Activated naive CD4-positive, alpha-beta T cell treated with anti-CD3 and anti-CD28 coated beads, Interleukin-2, amount 50 U/mL, for 24 hours (primary cell): ENCODE measurements around the gene PRKCQ.
A peak's percentile ranks its signal among the peaks of the same experiment; 100 is the strongest.
"Not testable (repeated sequence)": the region's sequence is repeated elsewhere in the genome, so short reads cannot be mapped to it uniquely, and the experiment has no call there.

Experiments used
- H3K27ac Mint-ChIP-seq: one replicate; pipeline ENCODE4 v1.8.0; 2021; ENCODE audit warnings: mild to moderate bottlenecking, mixed read lengths
- H3K27me3 Mint-ChIP-seq: one replicate; pipeline ENCODE4 v1.8.0; 2021; ENCODE audit warnings: mixed read lengths
- H3K36me3 Mint-ChIP-seq: one replicate; pipeline ENCODE4 v1.8.0; 2021; ENCODE audit warnings: mixed read lengths
- H3K4me1 Mint-ChIP-seq: one replicate; pipeline ENCODE4 v1.8.0; 2021; ENCODE audit warnings: mixed read lengths
- H3K4me3 Mint-ChIP-seq: one replicate; pipeline ENCODE4 v1.8.0; 2021; ENCODE audit warnings: mild to moderate bottlenecking, mixed read lengths
- H3K9me3 Mint-ChIP-seq: one replicate; pipeline ENCODE4 v1.8.0; 2021; ENCODE audit warnings: mixed read lengths

The PRKCQ gene

DNA sequence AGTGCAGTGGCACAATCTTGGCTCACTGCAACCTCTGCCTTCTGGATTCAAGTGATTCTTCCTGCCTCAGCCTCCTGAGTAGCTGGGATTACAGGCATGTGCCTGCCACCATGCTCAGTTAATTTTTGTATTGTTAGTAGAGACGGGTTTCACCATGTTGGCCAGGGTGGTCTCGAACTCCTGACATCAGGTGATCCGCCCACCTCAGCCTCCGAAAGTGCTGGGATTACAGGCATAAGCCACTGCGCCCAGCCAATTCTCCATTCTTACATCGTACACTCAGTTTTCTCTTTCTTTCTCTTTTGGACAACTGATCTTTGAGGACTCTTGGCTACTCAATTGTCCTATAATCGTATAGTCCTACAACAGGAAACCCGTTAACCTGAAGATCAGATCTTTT, 2.8 kb upstream of the PRKCQ start:
- not testable (repeated sequence) for H3K9me3 Mint-ChIP-seq, H3K27me3 Mint-ChIP-seq
- H3K36me3 Mint-ChIP-seq: peaks cover 22% of the 10 kb centered on the region
- H3K4me1 Mint-ChIP-seq: peaks cover 68% of the 10 kb centered on the region
- H3K27ac Mint-ChIP-seq: peak overlapping the region; percentile 100
- H3K4me3 Mint-ChIP-seq: peak overlapping the region; percentile 97

GRCh38 chr10:6582298-6582697, 2.2 kb upstream of the PRKCQ start:
- peaks cover 22% of the 10 kb centered on the region for H3K36me3 Mint-ChIP-seq
- peak overlapping the region; percentile 97 for H3K4me3 Mint-ChIP-seq

DNA sequence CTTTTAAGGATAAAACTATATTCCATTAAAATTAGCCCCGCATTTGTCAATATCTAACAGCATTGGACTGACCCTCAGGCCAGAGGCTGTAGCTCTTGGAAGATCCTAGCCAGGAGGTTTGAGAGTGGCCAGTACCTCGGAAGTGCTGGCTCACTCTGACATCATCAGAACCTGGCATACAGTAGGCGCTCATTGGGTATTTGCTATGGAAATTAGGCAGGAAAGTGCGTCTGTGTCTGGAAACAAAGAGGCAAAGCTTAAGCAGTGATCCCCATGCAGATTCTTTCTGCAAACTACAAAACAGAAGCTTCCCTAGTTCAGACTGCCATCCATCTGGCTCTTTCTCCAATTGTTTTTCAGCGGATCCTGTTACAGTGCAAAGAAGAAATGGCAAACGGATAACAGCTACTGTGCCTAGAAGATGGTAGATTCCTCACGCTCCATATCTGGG, 1.7 kb upstream of the PRKCQ start:
- Mint-ChIP-seq H3K4me3 (peak overlapping the region; percentile 97), H3K4me1 (peaks cover 68% of the 10 kb centered on the region), H3K9me3 (no peaks in the 10 kb centered on the region), H3K27ac (peak overlapping the region; percentile 100), H3K36me3 (peaks cover 22% of the 10 kb centered on the region), H3K27me3 (no peaks in the 10 kb centered on the region)

More at GRCh38 chr10:6582298-6582697, 2.2 kb upstream of the PRKCQ start:
- no peaks in the 10 kb centered on the region for H3K9me3 Mint-ChIP-seq
- peak overlapping the region; percentile 100 for H3K27ac Mint-ChIP-seq
- H3K4me1 Mint-ChIP-seq: peaks cover 70% of the 10 kb centered on the region
- no peaks in the 10 kb centered on the region for H3K27me3 Mint-ChIP-seq

DNA sequence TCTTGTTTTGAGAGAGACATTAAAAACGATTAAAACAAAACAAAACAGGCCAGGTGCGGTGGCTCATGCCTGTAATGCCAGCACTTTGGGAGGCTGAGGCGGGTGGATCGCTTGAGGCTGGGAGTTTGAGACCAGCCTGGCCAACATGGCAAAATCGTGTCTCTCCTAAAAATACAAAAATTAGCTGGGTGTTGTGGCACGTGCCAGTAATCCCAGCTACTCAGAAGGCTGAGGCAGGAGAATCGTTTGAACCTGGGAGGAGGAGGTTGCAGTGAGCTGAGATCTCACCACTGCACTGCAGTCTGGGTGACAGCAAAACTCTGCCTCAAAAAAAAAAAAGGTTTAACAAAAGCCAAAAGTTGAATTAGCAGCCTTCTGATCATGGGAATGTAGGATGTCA, 1.1 kb upstream of the PRKCQ start:
- peak overlapping the region; percentile 97 for H3K4me3 Mint-ChIP-seq
- H3K36me3 Mint-ChIP-seq: peaks cover 20% of the 10 kb centered on the region
- H3K9me3 Mint-ChIP-seq, H3K27me3 Mint-ChIP-seq: not testable (repeated sequence)
- peaks cover 66% of the 10 kb centered on the region for H3K4me1 Mint-ChIP-seq
- peak overlapping the region; percentile 100 for H3K27ac Mint-ChIP-seq

GRCh38 chr10:6580279-6581029, 378 bp upstream of the PRKCQ start:
- no peaks in the 10 kb centered on the region for H3K27me3 Mint-ChIP-seq
- peak overlapping the region; percentile 97 for H3K4me3 Mint-ChIP-seq
- peaks cover 17% of the 10 kb centered on the region for H3K36me3 Mint-ChIP-seq
- H3K9me3 Mint-ChIP-seq: no peaks in the 10 kb centered on the region
- H3K4me1 Mint-ChIP-seq: peaks cover 67% of the 10 kb centered on the region
- peak overlapping the region; percentile 100 for H3K27ac Mint-ChIP-seq

GRCh38 chr10:6579183-6579903, 733 bp downstream of the PRKCQ start:
- no peaks in the 10 kb centered on the region for H3K9me3 Mint-ChIP-seq
- peak overlapping the region; percentile 92 for H3K4me3 Mint-ChIP-seq
- H3K27me3 Mint-ChIP-seq: no peaks in the 10 kb centered on the region
- peak overlapping the region; percentile 95 for H3K27ac Mint-ChIP-seq
- H3K4me1 Mint-ChIP-seq: peaks cover 69% of the 10 kb centered on the region
- peaks cover 15% of the 10 kb centered on the region for H3K36me3 Mint-ChIP-seq

- Mint-ChIP-seq H3K27ac (peak overlapping the region; percentile 95), H3K36me3 (peaks cover 11% of the 10 kb centered on the region)
Measured at GRCh38 chr10:6578795-6579182, 1.3 kb downstream of the PRKCQ start.

DNA sequence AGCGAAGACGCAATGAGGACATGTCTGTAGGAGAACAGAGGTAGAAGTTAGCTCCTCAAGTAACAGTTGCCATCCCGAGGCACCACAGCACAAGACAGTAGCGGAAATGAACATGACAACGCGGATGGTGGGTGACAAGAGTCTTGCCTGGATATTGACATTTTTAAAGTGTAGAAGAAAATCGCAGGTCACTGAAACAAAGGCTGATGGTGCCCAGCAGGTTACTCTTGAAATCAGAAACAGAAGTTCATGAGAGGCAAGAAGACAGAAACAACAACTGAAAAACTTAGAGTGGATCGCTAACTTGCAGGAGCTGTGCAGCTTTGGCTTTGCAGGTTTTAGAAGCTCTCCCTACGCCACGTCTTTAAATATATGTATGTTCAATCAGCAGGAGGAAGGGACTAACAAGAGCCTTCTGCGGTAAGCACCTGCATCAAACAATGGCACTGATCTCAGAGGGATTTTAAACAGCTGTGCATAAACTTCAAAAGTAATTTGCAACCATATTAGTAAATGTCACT, 1.8 kb downstream of the PRKCQ start:
- peak overlapping the region; percentile 92 for H3K4me3 Mint-ChIP-seq
- no peaks in the 10 kb centered on the region for H3K27me3 Mint-ChIP-seq
- no peaks in the 10 kb centered on the region for H3K9me3 Mint-ChIP-seq
- peak overlapping the region; percentile 95 for H3K27ac Mint-ChIP-seq
- peaks cover 70% of the 10 kb centered on the region for H3K4me1 Mint-ChIP-seq
- peaks cover 7% of the 10 kb centered on the region for H3K36me3 Mint-ChIP-seq

More at GRCh38 chr10:6578795-6579182, 1.3 kb downstream of the PRKCQ start:
- peak overlapping the region; percentile 92 for H3K4me3 Mint-ChIP-seq
- H3K9me3 Mint-ChIP-seq: no peaks in the 10 kb centered on the region
- no peaks in the 10 kb centered on the region for H3K27me3 Mint-ChIP-seq
- H3K4me1 Mint-ChIP-seq: peaks cover 70% of the 10 kb centered on the region

- H3K36me3 Mint-ChIP-seq: peaks cover 4% of the 10 kb centered on the region
- H3K4me1 Mint-ChIP-seq: peaks cover 71% of the 10 kb centered on the region
- H3K9me3 Mint-ChIP-seq: no peaks in the 10 kb centered on the region
- no peaks in the 10 kb centered on the region for H3K27me3 Mint-ChIP-seq
- H3K4me3 Mint-ChIP-seq: peak overlapping the region; percentile 82
- peak overlapping the region; percentile 87 for H3K27ac Mint-ChIP-seq
Measured at GRCh38 chr10:6576326-6576725, 3.8 kb downstream of the PRKCQ start.

DNA sequence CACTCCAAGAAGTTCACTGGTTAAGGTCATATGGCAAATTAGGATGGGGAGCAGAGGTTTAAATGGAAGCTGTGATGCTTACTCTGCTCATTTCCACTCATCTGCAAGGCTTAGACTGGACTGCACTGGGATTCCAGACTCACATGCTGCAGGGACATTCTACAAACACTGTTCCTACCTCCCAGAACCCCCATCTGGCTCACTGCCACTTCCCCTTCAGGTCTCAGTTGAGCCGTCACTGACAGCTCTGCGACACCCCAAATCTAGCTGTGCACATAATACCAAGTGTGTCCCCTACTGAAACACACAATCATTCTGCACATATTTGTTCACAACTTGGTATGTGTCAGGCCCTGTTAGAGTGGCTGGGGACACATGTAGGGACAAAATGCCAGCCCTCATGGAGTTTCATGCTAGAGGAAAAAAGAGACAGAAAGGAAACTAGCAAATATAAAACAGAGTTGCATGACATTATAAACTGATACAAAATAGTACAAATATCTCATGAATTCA, 5.4 kb downstream of the PRKCQ start:
- H3K9me3 Mint-ChIP-seq: no peaks in the 10 kb centered on the region
- H3K4me3 Mint-ChIP-seq: no peak overlapping the region
- H3K27ac Mint-ChIP-seq: peak overlapping the region; percentile 4
- H3K4me1 Mint-ChIP-seq: peaks cover 87% of the 10 kb centered on the region
- no peaks in the 10 kb centered on the region for H3K27me3 Mint-ChIP-seq
- peaks cover 11% of the 10 kb centered on the region for H3K36me3 Mint-ChIP-seq

DNA sequence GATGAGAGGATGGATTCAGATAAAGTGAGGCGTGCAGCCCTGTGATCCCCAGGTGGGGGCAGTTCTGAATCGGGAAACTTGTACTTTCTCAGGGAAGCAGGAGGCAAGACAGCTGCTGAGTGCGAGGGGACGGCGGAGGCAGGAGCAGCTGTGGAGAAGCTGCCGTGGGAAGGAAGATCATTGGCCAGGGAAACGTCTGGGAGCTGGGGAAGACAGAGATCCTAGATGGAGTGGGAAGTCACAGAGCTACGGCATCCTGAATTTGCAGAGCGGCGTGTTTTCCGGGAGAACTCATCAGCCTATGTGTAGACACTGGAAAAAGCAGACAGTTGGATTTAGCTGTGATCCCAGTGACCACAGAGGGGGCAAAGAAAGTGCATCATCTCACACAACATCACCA, 9.2 kb downstream of the PRKCQ start:
- Mint-ChIP-seq H3K4me3 (peak overlapping the region; percentile 45), H3K27ac (peak overlapping the region; percentile 65), H3K36me3 (peaks cover 11% of the 10 kb centered on the region), H3K9me3 (no peaks in the 10 kb centered on the region), H3K4me1 (peaks cover 95% of the 10 kb centered on the region), H3K27me3 (no peaks in the 10 kb centered on the region)

GRCh38 chr10:6569259-6569658, 10.8 kb downstream of the PRKCQ start:
- Mint-ChIP-seq H3K4me3 (peak overlapping the region; percentile 12), H3K36me3 (peaks cover 9% of the 10 kb centered on the region), H3K27me3 (no peaks in the 10 kb centered on the region), H3K4me1 (peaks cover 95% of the 10 kb centered on the region), H3K27ac (peak overlapping the region; percentile 60), H3K9me3 (no peaks in the 10 kb centered on the region)

DNA sequence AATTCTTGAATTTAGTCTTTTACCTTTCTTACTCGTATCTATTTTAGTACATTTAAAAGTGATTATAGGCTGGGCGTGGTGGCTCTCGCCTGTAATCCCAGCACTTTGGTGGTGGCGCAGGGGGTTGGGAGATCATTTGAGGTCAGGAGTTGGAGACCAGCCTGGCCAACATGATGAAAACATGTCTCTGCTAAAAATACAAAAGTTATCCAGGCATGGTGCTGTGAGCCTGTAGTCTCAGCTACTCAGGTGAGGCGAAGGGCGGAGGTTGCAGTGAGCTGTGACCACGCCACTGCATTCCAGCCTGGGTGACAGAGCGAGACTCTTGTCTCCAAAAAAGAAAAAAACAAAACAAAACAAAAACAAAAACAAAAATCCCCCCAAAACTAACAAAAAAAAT, 12.2 kb downstream of the PRKCQ start:
- Mint-ChIP-seq H3K4me1 (peaks cover 97% of the 10 kb centered on the region), H3K27me3 (no peaks in the 10 kb centered on the region), H3K4me3 (no peak overlapping the region), H3K27ac (peak overlapping the region; percentile 83), H3K36me3 (peaks cover 13% of the 10 kb centered on the region), H3K9me3 (no peaks in the 10 kb centered on the region)

DNA sequence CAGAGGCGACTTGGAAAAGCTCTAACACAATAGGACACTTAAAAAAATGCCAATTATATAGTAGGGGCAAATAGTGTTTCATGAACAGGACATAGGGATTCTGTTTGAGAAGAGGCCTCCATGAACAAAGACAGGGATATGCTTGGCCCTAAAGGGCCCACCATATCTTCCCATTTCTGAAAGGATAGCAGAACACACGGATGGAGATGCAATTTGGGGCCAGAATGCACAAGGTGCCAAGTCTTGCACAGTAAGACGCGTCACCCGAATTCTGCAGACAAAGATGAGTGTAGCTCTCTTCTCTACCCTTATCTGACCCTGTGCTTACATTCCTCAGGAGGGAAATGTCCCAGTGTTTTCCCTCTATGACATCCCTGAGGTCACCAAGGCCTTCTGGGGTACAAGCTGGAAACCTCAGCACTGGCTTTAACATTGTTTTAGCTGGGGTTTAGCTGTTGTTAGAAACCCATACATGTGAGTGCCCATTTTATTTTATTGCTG, 12.8 kb downstream of the PRKCQ start:
- no peak overlapping the region for H3K4me3 Mint-ChIP-seq
- peaks cover 11% of the 10 kb centered on the region for H3K36me3 Mint-ChIP-seq
- no peaks in the 10 kb centered on the region for H3K27me3 Mint-ChIP-seq
- H3K4me1 Mint-ChIP-seq: peaks cover 97% of the 10 kb centered on the region
- no peaks in the 10 kb centered on the region for H3K9me3 Mint-ChIP-seq
- H3K27ac Mint-ChIP-seq: peak overlapping the region; percentile 83

GRCh38 chr10:6565588-6565987, 14.5 kb downstream of the PRKCQ start:
- H3K4me1 Mint-ChIP-seq: peaks cover 90% of the 10 kb centered on the region
- no peaks in the 10 kb centered on the region for H3K27me3 Mint-ChIP-seq
- no peak overlapping the region for H3K4me3 Mint-ChIP-seq
- no peaks in the 10 kb centered on the region for H3K9me3 Mint-ChIP-seq
- peaks cover 10% of the 10 kb centered on the region for H3K36me3 Mint-ChIP-seq
- H3K27ac Mint-ChIP-seq: peak overlapping the region; percentile 60
